DND-41 (cell line): ENCODE data around the gene REEP5.

Experiments
- ATAC-seq: fragments of 200-7000 bp; cut with Tn5 transposase; 3 replicates; pipeline ENCODE4 v1.9.1; 2021; ENCODE audit warnings: low read depth; ENCODE audit not compliant: insufficient read depth
- DNase-seq: peaks from one replicate; pipeline ENCODE4 v3.0.0-alpha.2; 2020
- H2AFZ ChIP-seq: 2 replicates; pipeline ENCODE4 v1.6.0; 2012; ENCODE audit warnings: low read depth, low read length
- H3K27ac ChIP-seq: 2 replicates; pipeline ENCODE4 v1.5.1; 2012; ENCODE audit warnings: low read length, inconsistent platforms
- H3K27me3 ChIP-seq: fragments of 200-600 bp; sonication (generic); 2 replicates; pipeline ENCODE4 v1.6.0; 2012; ENCODE audit warnings: low read length, mild to moderate bottlenecking, inconsistent platforms; ENCODE audit not compliant: insufficient read depth, poor library complexity
- H3K36me3 ChIP-seq: 2 replicates; pipeline ENCODE4 v1.5.1; 2012; ENCODE audit warnings: low read length, inconsistent platforms; ENCODE audit not compliant: insufficient read depth
- H3K4me1 ChIP-seq: 2 replicates; pipeline ENCODE4 v1.5.1; 2012; ENCODE audit warnings: mild to moderate bottlenecking, low read length; ENCODE audit not compliant: insufficient read depth
- H3K4me2 ChIP-seq: 2 replicates; pipeline ENCODE4 v1.6.0; 2012; ENCODE audit warnings: mild to moderate bottlenecking, moderate library complexity, low read length, inconsistent platforms; ENCODE audit not compliant: insufficient read depth
- H3K4me3 ChIP-seq, 2 experiments: fragments of 200-600 bp in 1 of 2; shearing (Covaris generic) in 1 of 2; 2 replicates each; pipeline ENCODE4 v1.5.1; 2012 to 2016; ENCODE audit warnings: inconsistent platforms in 2 of 2, low read length in 2 of 2, mild to moderate bottlenecking in 2 of 2, low read depth in 1 of 2, moderate library complexity in 1 of 2
- H3K79me2 ChIP-seq: 2 replicates; pipeline ENCODE4 v1.6.0; 2012; ENCODE audit warnings: low read length, inconsistent platforms; ENCODE audit not compliant: insufficient read depth
- H3K9ac ChIP-seq: 2 replicates; pipeline ENCODE4 v1.6.0; 2012; ENCODE audit warnings: low read depth, mild to moderate bottlenecking, inconsistent platforms, low read length, moderate library complexity
- H3K9me3 ChIP-seq: 2 replicates; pipeline ENCODE4 v1.5.1; 2012; ENCODE audit warnings: low read length, moderate library complexity, mild to moderate bottlenecking, inconsistent platforms; ENCODE audit not compliant: insufficient read depth, severe bottlenecking
- H4K20me1 ChIP-seq: 2 replicates; pipeline ENCODE4 v1.6.0; 2012; ENCODE audit warnings: low read length; ENCODE audit not compliant: insufficient read depth
- CTCF ChIP-seq: IDR thresholded peaks from 2 replicates; pipeline ENCODE4 v1.5.1; 2012; ENCODE audit warnings: borderline replicate concordance, low read length, moderate library complexity, mild to moderate bottlenecking; ENCODE audit not compliant: poor library complexity, severe bottlenecking; ENCODE audit errors: extremely low read depth
- EZH2 ChIP-seq: IDR thresholded peaks from 3 replicates; pipeline ENCODE4 v1.6.1; 2012; ENCODE audit warnings: borderline replicate concordance, low read depth, mild to moderate bottlenecking, moderate library complexity, low read length, inconsistent platforms; ENCODE audit not compliant: severe bottlenecking

Gene REEP5

GRCh38 chr5:112830378-112830777, 91.6 kb downstream of the REEP5 start:
- no peak overlapping the region for H3K27ac ChIP-seq
- no peaks in the 10 kb centered on the region for H3K9me3 ChIP-seq
- H3K79me2 ChIP-seq, result no peaks in the 10 kb centered on the region
- no peak overlapping the region for H3K4me3 ChIP-seq
- H3K4me1 ChIP-seq, result no peaks in the 10 kb centered on the region
- TF ChIP-seq EZH2, result no peak
- TF ChIP-seq CTCF, result no peak
- H3K27me3 ChIP-seq, result no peaks in the 10 kb centered on the region
- ATAC-seq (no peak), DNase-seq (no peak)
- H3K4me2 ChIP-seq, result no peak overlapping the region
- peaks cover 57% of the 10 kb centered on the region for H3K36me3 ChIP-seq
- H3K9ac ChIP-seq, result no peak overlapping the region
- H2AFZ ChIP-seq, result no peak overlapping the region
- no peaks in the 10 kb centered on the region for H4K20me1 ChIP-seq
